Germinal center (tissue), 1 donor: ENCODE results near the gene DNASE1L1.

Source experiments
- DNase-seq: peaks from one replicate; pipeline ENCODE4 v3.0.0; 2012; ENCODE audit warnings: mixed read lengths, low spot score

Gene DNASE1L1, protein sequence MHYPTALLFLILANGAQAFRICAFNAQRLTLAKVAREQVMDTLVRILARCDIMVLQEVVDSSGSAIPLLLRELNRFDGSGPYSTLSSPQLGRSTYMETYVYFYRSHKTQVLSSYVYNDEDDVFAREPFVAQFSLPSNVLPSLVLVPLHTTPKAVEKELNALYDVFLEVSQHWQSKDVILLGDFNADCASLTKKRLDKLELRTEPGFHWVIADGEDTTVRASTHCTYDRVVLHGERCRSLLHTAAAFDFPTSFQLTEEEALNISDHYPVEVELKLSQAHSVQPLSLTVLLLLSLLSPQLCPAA

DNA sequence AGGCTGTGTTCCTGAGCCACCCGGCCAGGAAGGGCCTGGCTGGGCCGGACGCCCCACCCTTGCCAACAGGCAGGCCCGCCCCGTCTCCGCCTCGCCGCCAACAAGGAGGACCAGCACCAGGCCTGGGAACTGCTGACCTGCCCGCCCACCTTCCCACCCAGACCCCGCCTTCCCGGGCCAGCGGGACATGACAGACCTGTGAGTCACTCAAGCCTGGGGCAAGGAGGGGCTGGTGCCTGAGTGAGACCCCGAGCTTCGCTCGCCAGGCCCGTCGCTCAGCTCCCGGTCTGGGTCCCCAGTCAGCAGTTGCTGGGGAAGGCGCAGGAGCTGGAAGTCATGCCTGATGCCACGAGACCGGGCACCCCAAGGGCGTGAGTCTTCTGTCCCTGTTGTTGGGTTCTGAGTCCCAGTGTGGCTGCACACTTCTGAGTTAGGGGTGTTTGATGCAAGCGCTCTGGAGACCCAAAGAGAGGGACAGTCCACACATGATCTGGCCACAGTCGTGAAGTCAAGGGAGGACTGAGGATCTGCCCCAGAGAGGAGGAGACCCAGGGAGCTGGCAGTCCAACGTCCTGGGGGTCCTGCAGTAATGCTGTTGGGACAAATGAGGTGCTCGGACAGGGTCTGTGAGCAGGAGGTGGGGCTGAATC, at the start of gene DNASE1L1:
Gene DNASE1L1, minus strand, starts transcription at position 33 of the 650 bp plus-strand sequence. CDS start 3,686 bp downstream, outside the sequence.
- DNase-seq = peak; percentile 17

DNA sequence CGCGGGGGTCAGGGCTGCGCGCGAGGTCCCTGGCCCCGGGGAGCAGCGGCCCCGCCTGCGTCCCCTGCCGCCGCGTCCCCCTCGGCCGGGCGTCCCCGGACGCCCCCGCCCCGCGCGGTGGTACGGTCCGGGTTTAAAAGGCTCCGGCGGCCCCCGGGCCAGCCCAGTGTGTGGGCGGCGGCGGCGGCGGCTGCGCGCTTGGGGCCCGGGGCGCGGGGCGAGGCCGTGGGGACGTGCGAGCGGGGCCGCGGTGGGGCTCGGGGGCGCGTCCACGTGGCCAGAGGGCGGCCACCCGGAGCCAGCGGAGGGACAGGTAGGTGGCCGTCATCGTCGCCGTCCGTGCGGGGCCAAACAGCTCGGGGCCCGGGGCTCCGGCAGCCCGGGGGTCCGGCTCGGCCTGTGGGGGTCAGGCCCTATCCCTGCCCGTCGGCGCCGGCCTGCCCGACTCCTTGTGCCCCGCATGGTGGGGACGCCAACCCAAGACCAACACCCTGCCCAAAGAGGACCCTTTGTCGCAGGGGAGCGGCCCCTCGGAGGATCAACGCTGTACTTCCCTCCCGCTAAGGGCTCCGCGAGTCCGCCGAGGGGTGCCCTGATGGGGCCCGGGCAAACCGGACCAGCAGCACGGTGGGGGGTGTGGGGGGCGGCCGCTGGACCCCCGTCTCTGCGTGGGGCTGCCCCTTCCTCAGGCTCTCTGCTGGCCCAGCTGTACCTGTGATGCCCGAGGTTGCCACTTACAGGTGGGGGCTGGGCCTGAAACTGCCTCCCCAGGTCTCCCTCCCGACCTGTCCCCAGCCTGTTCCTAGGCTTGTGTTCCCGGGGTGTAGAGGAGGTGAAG, 49.3 kb upstream of the DNASE1L1 start, which contains the start of gene PLXNA3:
Gene PLXNA3, plus strand, starts transcription at position 166 of the 838 bp plus-strand sequence. CDS start 1,903 bp downstream, outside the sequence.
- peak; percentile 66 for DNase-seq

- peak; percentile 79 for DNase-seq
Measured at GRCh38 chrX:154457491-154458115, 48.5 kb upstream of the DNASE1L1 start.

- no peak for DNase-seq
Measured at GRCh38 chrX:154452823-154453222, 43.8 kb upstream of the DNASE1L1 start.

- DNase-seq = no peak
Measured at GRCh38 chrX:154450312-154450711, 41.3 kb upstream of the DNASE1L1 start.

GRCh38 chrX:154449618-154450017, 40.6 kb upstream of the DNASE1L1 start:
- no peak for DNase-seq

DNA sequence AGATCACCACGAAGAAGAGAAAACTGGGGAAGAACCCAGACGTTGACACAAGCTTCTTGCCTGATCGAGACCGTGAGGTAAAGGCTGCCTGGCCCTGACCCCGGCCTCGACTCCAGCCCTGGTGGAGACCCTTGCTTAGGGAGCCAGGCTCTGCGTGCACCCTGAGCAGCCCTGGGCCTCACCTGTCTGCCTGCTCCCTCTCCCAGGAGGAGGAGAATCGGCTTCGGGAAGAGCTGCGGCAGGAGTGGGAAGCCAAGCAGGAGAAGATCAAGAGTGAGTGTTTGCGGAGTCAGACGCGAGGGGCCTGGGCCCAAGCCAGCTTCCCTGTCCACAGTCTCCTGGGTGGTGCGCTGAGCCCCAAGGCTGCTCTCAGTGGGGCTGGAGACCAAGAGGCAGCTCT, 39.4 kb upstream of the DNASE1L1 start:
- DNase-seq = no peak

- DNase-seq = no peak
Measured at GRCh38 chrX:154446430-154446829, 37.4 kb upstream of the DNASE1L1 start.

- DNase-seq = no peak
Measured at GRCh38 chrX:154445776-154446175, 36.7 kb upstream of the DNASE1L1 start.

DNA sequence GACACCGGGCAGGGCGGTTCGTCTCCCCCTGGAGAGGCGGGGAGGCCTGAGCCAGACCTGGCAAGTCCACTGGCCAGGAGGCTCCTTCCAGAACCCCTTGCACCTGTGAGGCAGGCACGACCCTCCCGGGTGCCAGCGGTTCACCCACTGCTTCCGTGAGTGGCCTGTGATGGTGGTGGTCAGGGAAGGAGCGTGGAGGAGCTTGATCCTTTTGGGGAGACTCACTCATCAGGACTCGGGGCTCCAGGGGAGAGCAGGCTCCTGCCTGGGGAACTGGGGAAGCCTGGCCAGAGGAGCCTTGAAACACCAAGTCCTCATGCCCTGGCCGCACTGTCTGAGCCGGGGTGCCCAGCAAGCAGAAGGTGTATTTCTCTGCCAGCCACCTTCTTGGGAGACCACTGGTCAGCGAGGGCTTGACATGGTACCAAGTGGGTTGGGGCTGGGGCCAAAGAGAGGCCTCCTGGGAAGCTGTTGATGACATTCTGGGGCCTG, 35.7 kb upstream of the DNASE1L1 start:
- DNase-seq = no peak

- peak; percentile 80 for DNase-seq
Measured at GRCh38 chrX:154443992-154444754, 35.1 kb upstream of the DNASE1L1 start, which contains the start of gene FAM50A. Gene FAM50A, plus strand, starts transcription at chrX:154444141. Its CDS starts 95 bp downstream, at chrX:154444236.

GRCh38 chrX:154443479-154443910, 34.4 kb upstream of the DNASE1L1 start:
- DNase-seq = no peak

- DNase-seq = no peak
Measured at GRCh38 chrX:154441984-154442707, 33.1 kb upstream of the DNASE1L1 start.

- DNase-seq = no peak
Measured at GRCh38 chrX:154441564-154441963, 32.5 kb upstream of the DNASE1L1 start.

- no peak for DNase-seq
Measured at GRCh38 chrX:154440623-154441357, 31.7 kb upstream of the DNASE1L1 start.

DNA sequence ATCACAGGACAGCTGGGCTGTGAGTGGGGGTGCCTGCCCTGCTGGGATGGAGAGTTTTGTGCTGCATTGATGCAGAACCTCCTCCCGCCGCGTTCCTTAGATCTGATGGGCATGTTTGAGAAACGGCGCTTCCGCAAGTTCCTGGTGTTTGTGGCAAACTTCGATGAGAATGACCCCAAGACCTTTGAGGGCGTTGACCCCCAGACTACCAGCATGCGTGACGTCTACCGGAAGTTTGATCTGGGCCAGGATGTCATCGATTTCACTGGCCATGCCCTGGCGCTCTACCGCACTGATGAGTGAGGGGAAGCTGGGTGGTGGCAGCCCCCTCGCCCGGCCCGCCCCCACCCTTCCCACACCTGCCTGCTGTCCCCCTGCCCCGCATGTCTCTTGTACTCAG, 30.8 kb upstream of the DNASE1L1 start:
- no peak for DNase-seq

DNA sequence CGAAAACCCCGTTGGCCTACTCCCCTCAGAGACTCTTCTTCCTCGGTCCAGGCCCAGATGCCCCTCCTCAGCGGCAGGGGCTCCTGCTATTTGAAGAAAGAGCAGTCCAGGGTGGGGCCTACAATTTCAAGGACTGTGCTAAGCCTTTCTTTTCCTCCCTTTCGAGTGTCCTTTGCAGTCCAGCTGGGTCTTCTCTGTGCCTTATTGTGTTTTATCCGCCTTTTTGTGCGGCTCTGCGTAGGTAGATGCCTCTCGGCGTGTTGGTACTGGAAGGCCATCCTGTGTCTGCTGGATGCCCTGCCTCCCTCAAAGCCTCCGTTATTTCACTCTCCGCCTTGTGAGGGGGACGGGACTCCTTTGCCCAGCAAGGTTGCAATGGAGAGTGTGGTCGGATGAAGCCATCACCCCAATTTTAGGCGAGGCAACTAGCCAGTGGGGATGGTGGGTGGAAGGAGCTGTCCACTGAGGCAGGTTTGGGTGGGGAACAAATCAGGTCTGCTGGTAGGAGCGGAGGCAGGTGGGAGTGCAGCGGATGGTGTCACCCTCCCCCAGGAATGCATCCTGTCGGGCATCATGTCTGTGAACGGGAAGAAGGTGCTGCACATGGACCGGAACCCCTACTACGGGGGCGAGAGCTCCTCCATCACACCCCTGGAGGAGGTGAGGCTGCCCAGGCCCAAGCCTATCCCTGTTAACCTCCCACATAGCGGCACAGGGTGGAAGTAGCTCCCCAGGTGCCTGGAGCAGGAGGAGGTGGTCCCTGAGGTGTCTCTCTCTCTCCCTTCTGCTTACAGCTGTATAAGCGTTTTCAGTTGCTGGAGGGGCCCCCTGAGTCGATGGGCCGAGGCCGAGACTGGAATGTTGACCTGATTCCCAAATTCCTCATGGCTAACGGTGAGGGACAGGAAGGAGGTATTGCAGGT, 29.2 kb upstream of the DNASE1L1 start:
- DNase-seq = no peak

GRCh38 chrX:154436983-154437752, 28.1 kb upstream of the DNASE1L1 start, which contains the start of gene GDI1:
Gene GDI1, plus strand, starts transcription at chrX:154437154. Its CDS starts 101 bp downstream, at chrX:154437255.
- DNase-seq = peak; percentile 54
